ENCODE results near the gene USP25.

USP25 gene

GRCh38 chr21:15895142-15896106, 165.6 kb downstream of the USP25 start:
- CTCF ChIA-PET = no interaction called here
- TF ChIP-seq FOXA1 (IDR thresholded peaks at IDR 0.05) = no peak
- TF ChIP-seq NFRKB (IDR thresholded peaks at IDR 0.05) = no peak
- no peak for TF ChIP-seq FOXK2 (IDR thresholded peaks at IDR 0.05)
- no peak for TF ChIP-seq ZNF384 (IDR thresholded peaks at IDR 0.05)
- TF ChIP-seq HDGF (IDR thresholded peaks at IDR 0.05; ENCODE audit: borderline replicate concordance) = no peak
- TF ChIP-seq LEF1 (IDR thresholded peaks at IDR 0.05; ENCODE audit: borderline replicate concordance) = no peak
- no peak for TF ChIP-seq L3MBTL2 (conservative IDR thresholded peaks at IDR 0.05)
- TF ChIP-seq BHLHE40 (IDR thresholded peaks at IDR 0.05; ENCODE audit: borderline replicate concordance) = no peak
- TF ChIP-seq ELF4 (IDR thresholded peaks at IDR 0.05) = no peak
- no peak for TF ChIP-seq FOXM1 (IDR thresholded peaks at IDR 0.05; ENCODE audit: borderline replicate concordance)
- no peak for TF ChIP-seq PKNOX1 (IDR thresholded peaks at IDR 0.05)
- TF ChIP-seq SUZ12 (IDR thresholded peaks at IDR 0.05) = no peak
- no peak for TF ChIP-seq CTBP1 (IDR thresholded peaks at IDR 0.05; ENCODE audit: borderline replicate concordance)
- no peak for TF ChIP-seq ARNT (IDR thresholded peaks at IDR 0.05)
- TF ChIP-seq SP1 (IDR thresholded peaks at IDR 0.05) = no peak
- POLR2A ChIA-PET = no interaction called here
- no peak for DNase-seq (ENCODE audit: extremely low spot score)

- ChIA-PET POLR2A (no interaction called here), CTCF (no interaction called here)
- TF ChIP-seq FOXA1 (IDR thresholded peaks at IDR 0.05) (no peak), TARDBP (IDR thresholded peaks at IDR 0.05) (no peak), BHLHE40 (IDR thresholded peaks at IDR 0.05; ENCODE audit: borderline replicate concordance) (no peak), FOXK2 (IDR thresholded peaks at IDR 0.05) (no peak), HDGF (IDR thresholded peaks at IDR 0.05; ENCODE audit: borderline replicate concordance) (no peak), NFRKB (IDR thresholded peaks at IDR 0.05) (no peak), LEF1 (IDR thresholded peaks at IDR 0.05; ENCODE audit: borderline replicate concordance) (no peak), SP1 (IDR thresholded peaks at IDR 0.05) (no peak), ZNF384 (IDR thresholded peaks at IDR 0.05) (no peak), ELF4 (IDR thresholded peaks at IDR 0.05) (no peak), L3MBTL2 (conservative IDR thresholded peaks at IDR 0.05) (no peak)
- no peak for DNase-seq (ENCODE audit: extremely low spot score)
Observed at GRCh38 chr21:15896501-15896900, 166.7 kb downstream of the USP25 start.

- ChIA-PET CTCF (no interaction called here), POLR2A (no interaction called here)
- TF ChIP-seq HDGF (IDR thresholded peaks at IDR 0.05; ENCODE audit: borderline replicate concordance) (no peak), ZNF384 (IDR thresholded peaks at IDR 0.05) (no peak), ELF4 (IDR thresholded peaks at IDR 0.05) (no peak)
- DNase-seq (ENCODE audit: extremely low spot score) = no peak
Observed at GRCh38 chr21:15904389-15904788, 174.6 kb downstream of the USP25 start.

- no peak for DNase-seq (ENCODE audit: extremely low spot score)
- ChIA-PET POLR2A (no interaction called here), CTCF (no interaction called here)
Observed at GRCh38 chr21:15908187-15908586, 178.4 kb downstream of the USP25 start.

DNA sequence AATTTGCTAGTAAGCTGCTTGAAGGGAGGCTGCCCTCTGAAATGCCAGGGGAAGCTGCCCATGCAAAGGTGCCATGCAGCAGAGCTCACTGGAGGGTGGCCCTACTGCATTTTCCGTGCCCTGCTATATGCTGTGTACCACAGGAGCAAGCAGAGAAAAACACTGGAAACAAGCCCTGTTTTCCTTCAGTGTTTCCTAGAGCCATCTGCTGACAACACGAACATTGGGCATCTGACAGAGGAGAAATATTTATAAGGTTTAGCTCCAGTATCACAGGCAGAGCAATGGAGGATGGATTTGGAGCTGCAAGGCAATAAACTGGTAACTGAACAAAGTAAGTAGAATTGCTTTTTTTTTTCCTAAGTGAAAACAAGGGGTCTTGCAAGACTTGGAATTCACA, 198.4 kb downstream of the USP25 start:
- TF ChIP-seq SUZ12 (IDR thresholded peaks at IDR 0.05) (no peak), BHLHE40 (IDR thresholded peaks at IDR 0.05; ENCODE audit: borderline replicate concordance) (no peak), FOXA1 (IDR thresholded peaks at IDR 0.05) (no peak), FOXM1 (IDR thresholded peaks at IDR 0.05; ENCODE audit: borderline replicate concordance) (no peak), HDGF (IDR thresholded peaks at IDR 0.05; ENCODE audit: borderline replicate concordance) (no peak), ARNT (IDR thresholded peaks at IDR 0.05) (no peak), ZNF384 (IDR thresholded peaks at IDR 0.05) (no peak), TARDBP (IDR thresholded peaks at IDR 0.05) (no peak), PKNOX1 (IDR thresholded peaks at IDR 0.05) (no peak), ELF4 (IDR thresholded peaks at IDR 0.05) (no peak), LEF1 (IDR thresholded peaks at IDR 0.05; ENCODE audit: borderline replicate concordance) (no peak), L3MBTL2 (conservative IDR thresholded peaks at IDR 0.05) (no peak), NFRKB (IDR thresholded peaks at IDR 0.05) (no peak), CTBP1 (IDR thresholded peaks at IDR 0.05; ENCODE audit: borderline replicate concordance) (no peak), SP1 (IDR thresholded peaks at IDR 0.05) (no peak), FOXK2 (IDR thresholded peaks at IDR 0.05) (no peak)
- no peak for DNase-seq (ENCODE audit: extremely low spot score)
- POLR2A ChIA-PET = no interaction called here
- CTCF ChIA-PET = no interaction called here

More at GRCh38 chr21:15908187-15908586, 178.4 kb downstream of the USP25 start:
- TF ChIP-seq L3MBTL2 (conservative IDR thresholded peaks at IDR 0.05) = no peak
- no peak for TF ChIP-seq PKNOX1 (IDR thresholded peaks at IDR 0.05)
- no peak for TF ChIP-seq ELF4 (IDR thresholded peaks at IDR 0.05)
- TF ChIP-seq HDGF (IDR thresholded peaks at IDR 0.05; ENCODE audit: borderline replicate concordance) = no peak
- TF ChIP-seq CTBP1 (IDR thresholded peaks at IDR 0.05; ENCODE audit: borderline replicate concordance) = no peak
- TF ChIP-seq BHLHE40 (IDR thresholded peaks at IDR 0.05; ENCODE audit: borderline replicate concordance) = no peak
- TF ChIP-seq LEF1 (IDR thresholded peaks at IDR 0.05; ENCODE audit: borderline replicate concordance) = no peak
- TF ChIP-seq NFRKB (IDR thresholded peaks at IDR 0.05) = no peak
- TF ChIP-seq SP1 (IDR thresholded peaks at IDR 0.05) = no peak
- TF ChIP-seq ZNF384 (IDR thresholded peaks at IDR 0.05) = no peak
- no peak for TF ChIP-seq TARDBP (IDR thresholded peaks at IDR 0.05)
- TF ChIP-seq FOXK2 (IDR thresholded peaks at IDR 0.05) = no peak
- no peak for TF ChIP-seq FOXA1 (IDR thresholded peaks at IDR 0.05)
- TF ChIP-seq SUZ12 (IDR thresholded peaks at IDR 0.05) = no peak
- no peak for TF ChIP-seq ARNT (IDR thresholded peaks at IDR 0.05)
- TF ChIP-seq FOXM1 (IDR thresholded peaks at IDR 0.05; ENCODE audit: borderline replicate concordance) = no peak

All from HEK293T (cell line).